Choroid plexus epithelial cell (primary cell): ENCODE measurements around the gene TNFAIP6.

ENCODE experiments used
- DNase-seq: peaks from one replicate; pipeline ENCODE4 v3.0.0-alpha.2; 2010; ENCODE audit warnings: low read depth
- H3K4me3 ChIP-seq: 2 replicates; pipeline ENCODE4 v1.5.1; 2011; ENCODE audit warnings: low read depth, mild to moderate bottlenecking, control low read depth, low read length, moderate library complexity
- CTCF ChIP-seq: conservative IDR thresholded peaks from 2 replicates; pipeline ENCODE4 v1.5.1; 2011; ENCODE audit warnings: low read depth, mild to moderate bottlenecking, control low read depth, inconsistent platforms, low read length, moderate library complexity

TNFAIP6 gene

GRCh38 chr2:151388011-151388410 is 30.6 kb downstream of the TNFAIP6 start:
- TF ChIP-seq CTCF = no peak
- H3K4me3 ChIP-seq = no peak overlapping the region
- DNase-seq = no peak

GRCh38 chr2:151391436-151391835 is 34.0 kb downstream of the TNFAIP6 start:
- no peak for TF ChIP-seq CTCF
- no peak overlapping the region for H3K4me3 ChIP-seq
- DNase-seq = no peak

GRCh38 chr2:151394509-151394908 is 37.1 kb downstream of the TNFAIP6 start:
- TF ChIP-seq CTCF = no peak

GRCh38 chr2:151395509-151396374 is 38.4 kb downstream of the TNFAIP6 start:
- no peak for DNase-seq
- TF ChIP-seq CTCF = no peak
- H3K4me3 ChIP-seq = no peak overlapping the region

More at GRCh38 chr2:151394509-151394908, 37.1 kb downstream of the TNFAIP6 start:
- DNase-seq = no peak
- no peak overlapping the region for H3K4me3 ChIP-seq

- H3K4me3 ChIP-seq = no peak overlapping the region
- DNase-seq = no peak
- no peak for TF ChIP-seq CTCF
Observed at GRCh38 chr2:151399981-151400380, 42.6 kb downstream of the TNFAIP6 start.

GRCh38 chr2:151401149-151401548 is 43.8 kb downstream of the TNFAIP6 start:
- no peak for TF ChIP-seq CTCF
- DNase-seq = no peak
- no peak overlapping the region for H3K4me3 ChIP-seq

GRCh38 chr2:151403914-151404313 is 46.5 kb downstream of the TNFAIP6 start:
- H3K4me3 ChIP-seq = no peak overlapping the region
- no peak for DNase-seq
- TF ChIP-seq CTCF = no peak
